GM10266 (cell line): ENCODE measurements around the gene TECTB.

Source experiments
- DNase-seq: peaks from one replicate; pipeline ENCODE4 v3.0.0; 2012; ENCODE audit errors: extremely low spot score
- TF ChIP-seq, protein P1 (sequence below): IDR thresholded peaks from 2 replicates; pipeline ENCODE4 v1.5.1; 2012; ENCODE audit warnings: mild to moderate bottlenecking, low read depth; ENCODE audit not compliant: control insufficient read depth, insufficient read depth; ENCODE audit errors: missing control alignments

Gene TECTB

DNA sequence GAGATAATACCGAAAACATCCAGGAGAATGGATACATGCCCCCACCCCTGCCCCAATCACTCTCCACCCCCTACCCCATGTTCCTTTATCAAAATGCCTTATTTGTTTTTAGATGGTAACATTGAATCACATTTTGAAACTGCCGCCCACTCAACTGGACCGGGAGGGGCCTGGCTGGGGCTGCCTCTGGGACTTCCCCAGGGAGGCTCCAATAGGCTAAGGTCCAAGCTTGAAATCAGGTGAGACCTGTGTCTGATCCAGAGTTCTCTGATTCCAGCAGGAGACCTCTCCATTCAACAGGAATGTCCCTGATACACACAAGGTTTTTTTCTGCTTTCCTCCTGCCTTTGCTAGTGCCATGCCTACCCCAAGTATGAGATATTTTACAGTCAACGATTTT lies 47.0 kb downstream of the TECTB start:
- TF ChIP-seq, protein P1, sequence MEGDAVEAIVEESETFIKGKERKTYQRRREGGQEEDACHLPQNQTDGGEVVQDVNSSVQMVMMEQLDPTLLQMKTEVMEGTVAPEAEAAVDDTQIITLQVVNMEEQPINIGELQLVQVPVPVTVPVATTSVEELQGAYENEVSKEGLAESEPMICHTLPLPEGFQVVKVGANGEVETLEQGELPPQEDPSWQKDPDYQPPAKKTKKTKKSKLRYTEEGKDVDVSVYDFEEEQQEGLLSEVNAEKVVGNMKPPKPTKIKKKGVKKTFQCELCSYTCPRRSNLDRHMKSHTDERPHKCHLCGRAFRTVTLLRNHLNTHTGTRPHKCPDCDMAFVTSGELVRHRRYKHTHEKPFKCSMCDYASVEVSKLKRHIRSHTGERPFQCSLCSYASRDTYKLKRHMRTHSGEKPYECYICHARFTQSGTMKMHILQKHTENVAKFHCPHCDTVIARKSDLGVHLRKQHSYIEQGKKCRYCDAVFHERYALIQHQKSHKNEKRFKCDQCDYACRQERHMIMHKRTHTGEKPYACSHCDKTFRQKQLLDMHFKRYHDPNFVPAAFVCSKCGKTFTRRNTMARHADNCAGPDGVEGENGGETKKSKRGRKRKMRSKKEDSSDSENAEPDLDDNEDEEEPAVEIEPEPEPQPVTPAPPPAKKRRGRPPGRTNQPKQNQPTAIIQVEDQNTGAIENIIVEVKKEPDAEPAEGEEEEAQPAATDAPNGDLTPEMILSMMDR: no peak
- DNase-seq: no peak

DNA sequence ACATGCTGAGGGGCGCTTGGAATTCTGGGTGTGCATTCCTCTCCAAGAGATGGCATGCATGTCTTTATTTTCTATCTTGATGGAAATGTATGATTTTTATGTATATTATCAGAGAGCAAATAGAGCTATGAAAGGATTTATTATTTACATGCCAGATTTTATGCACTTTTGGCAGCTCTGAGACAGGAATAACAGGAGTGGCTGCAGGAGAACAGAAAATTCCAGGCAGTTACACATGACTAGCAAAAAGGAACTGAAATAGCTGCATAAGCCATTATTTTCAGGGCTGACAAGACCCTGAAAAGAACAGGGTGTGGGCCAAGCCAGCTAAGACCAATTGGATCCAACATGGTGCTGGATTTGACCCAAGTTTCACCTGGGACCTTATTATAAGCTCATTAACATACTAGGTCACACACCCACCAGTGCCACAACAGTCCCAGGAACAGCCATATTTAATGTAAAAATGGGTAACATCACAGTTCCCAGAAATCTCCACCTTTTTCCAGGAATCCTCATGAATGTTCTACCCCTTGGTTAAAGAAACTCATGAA lies 47.5 kb downstream of the TECTB start:
- DNase-seq: no peak
- TF ChIP-seq, protein P1: no peak

DNA sequence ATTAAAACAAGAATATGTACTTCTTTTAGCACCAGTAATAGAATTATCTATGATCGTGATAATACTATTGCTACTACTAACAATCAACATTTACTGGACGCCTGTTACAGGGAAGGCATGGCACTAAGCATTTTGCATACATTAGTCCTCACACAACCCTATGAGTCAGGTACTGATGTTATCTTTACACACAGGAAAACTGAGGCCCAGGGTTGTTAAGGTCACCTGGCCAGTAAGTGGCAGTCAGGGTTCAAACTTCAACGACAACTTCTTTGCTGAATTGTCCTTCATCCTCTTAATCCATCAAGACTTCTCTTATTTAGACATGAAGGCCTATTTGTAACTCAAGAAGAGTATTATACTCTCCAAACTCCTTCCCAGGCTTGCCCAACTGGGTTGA lies 48.8 kb downstream of the TECTB start:
- no peak for DNase-seq
- TF ChIP-seq, protein P1: no peak

DNA sequence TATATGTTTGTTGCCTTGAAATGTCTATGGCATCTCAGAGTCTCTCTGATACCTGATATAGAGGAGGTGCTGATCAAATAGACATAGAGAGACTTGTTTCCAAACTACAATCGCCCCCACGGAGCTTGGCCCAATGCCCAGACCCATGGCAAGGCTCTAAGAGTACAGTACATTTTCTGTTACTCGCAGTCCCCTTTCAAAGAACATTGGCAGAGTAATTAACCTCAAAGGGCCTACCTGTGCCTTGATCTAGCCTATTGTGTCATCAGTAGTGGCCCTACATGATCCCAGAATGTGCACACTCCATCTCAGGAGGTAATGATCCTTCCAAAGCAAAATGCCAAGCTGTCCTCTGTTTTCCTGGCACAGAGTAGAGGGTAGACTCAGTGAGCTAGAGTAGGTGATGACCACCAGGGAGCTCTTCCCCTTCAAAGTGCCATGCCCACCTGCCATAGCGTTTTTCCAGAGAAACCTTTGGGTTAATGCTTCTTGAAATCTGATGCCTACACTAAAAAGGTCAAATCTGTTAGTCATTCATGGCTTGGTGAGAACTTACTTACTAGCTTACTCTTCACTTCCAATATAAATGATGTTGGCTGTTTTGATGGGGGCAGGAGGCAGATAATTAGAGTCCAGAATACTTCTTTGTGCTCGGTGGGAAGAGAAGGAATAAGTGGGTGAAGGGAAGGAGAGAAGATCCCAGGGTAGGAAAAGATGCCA lies 49.5 kb downstream of the TECTB start:
- DNase-seq: no peak
- TF ChIP-seq, protein P1: no peak

DNA sequence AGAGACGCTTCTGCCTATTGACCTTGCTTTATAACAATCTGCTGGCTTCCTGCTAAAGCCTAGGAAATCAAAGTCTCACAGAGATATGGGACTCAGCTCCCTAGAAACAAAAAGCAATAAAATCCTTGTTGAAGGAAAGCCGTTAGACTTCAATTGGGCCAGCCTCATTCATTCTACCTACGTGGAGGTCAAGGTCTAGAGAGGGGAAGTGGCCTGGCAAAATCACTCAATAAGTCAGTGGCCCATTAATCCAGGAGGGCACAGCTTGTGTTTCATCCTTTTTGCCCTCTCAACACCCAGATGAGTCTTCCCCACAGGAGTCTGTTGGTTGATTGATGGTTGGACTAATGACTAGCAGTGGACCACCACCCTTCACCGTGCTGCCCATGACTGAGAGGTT lies 50.3 kb downstream of the TECTB start:
- DNase-seq: no peak
- TF ChIP-seq, protein P1: no peak

DNA sequence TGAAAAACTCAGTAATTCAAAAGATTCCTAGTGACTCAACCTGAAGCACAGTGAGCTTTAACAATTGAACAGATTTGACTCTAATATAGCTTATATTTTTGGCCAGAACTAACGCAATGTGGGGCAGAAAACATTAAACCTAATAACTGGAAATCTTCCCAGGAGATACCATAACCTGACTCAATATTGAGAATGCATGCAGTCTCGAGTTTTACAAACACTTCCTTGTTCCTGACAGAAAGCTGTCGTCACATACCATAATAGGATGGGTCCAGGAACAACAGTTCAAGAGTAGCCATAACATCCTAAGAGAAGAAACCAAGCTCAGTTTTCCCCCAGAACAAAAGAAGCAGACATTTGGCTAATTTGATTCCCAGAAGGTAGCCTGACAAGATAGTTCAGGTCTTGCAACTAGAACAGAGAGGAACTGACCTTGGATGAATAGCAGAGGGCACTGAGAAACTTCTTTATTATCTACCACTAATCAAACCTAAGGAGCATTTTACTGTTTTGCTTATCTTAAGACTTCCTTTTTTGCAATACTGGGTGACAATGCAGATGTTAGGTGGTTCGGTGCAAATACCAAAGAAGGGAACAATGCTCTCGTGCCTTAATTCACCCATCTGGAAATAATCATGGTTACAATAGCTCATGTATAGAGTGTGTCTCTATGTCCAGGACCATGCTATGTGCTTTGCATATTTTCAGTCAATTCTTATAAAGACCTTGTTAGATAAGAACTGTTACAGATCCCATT lies 52.1 kb downstream of the TECTB start:
- no peak for DNase-seq
- TF ChIP-seq, protein P1: no peak

DNA sequence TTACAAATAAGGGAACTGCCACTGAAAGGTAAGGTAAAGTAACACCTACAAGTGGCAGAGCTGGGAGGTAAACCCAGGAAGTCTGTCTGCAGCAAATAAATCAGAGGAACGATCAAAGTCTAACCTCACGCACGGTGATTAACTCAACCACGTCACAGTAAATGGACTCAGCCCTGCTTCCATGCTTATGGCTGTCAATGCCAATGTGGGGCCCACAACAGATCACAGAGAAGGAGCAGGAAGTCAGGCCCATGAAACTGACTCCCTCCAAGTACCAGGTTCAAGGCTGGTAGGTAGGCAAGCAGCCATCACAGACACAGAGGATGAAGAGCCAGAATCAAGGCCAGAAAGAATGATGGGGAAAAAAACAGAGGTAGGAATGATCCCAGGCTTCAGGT lies 52.7 kb downstream of the TECTB start:
- TF ChIP-seq, protein P1: no peak
- no peak for DNase-seq
